Measurements from ENCODE around the gene KCNH3.

DNA sequence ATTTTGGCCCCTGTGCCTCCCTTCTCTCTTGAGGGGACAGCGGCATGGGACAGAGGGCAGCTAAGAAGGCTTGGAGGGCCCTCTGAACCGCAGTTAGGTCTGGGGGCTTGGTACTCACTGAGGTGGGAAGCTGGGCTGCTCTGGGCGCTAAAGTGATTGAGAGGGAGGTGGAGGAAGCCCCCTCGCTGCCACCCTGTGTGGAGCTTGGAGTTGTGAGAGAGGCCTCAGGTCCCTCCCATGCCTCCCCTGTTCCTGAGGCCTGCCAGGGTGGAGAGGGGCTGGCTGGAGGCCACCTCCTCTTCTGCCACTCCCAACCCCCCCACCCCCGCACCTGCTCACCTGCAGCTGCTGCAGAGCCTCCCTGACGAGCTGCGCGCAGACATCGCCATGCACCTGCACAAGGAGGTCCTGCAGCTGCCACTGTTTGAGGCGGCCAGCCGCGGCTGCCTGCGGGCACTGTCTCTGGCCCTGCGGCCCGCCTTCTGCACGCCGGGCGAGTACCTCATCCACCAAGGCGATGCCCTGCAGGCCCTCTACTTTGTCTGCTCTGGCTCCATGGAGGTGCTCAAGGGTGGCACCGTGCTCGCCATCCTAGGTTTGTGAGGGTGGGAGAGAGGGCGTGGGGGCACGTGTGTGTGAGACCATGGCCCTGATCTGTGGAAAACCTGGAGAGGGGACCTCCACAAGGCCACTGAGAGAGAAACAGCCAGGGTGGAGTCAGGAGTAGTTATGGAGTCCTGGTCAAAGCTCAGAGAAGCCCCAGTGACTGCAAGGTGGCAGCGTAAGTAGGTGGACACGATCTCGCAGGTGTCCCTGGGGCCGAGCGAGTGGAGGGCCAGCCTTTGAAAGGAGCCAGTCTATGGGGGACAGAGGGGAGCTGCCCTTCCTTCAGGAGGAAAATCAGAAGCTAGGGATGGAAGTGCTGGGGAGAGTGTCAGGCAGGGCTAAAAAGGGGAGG, 11.2 kb downstream of the KCNH3 start:
- TF ChIP-seq, protein P1, sequence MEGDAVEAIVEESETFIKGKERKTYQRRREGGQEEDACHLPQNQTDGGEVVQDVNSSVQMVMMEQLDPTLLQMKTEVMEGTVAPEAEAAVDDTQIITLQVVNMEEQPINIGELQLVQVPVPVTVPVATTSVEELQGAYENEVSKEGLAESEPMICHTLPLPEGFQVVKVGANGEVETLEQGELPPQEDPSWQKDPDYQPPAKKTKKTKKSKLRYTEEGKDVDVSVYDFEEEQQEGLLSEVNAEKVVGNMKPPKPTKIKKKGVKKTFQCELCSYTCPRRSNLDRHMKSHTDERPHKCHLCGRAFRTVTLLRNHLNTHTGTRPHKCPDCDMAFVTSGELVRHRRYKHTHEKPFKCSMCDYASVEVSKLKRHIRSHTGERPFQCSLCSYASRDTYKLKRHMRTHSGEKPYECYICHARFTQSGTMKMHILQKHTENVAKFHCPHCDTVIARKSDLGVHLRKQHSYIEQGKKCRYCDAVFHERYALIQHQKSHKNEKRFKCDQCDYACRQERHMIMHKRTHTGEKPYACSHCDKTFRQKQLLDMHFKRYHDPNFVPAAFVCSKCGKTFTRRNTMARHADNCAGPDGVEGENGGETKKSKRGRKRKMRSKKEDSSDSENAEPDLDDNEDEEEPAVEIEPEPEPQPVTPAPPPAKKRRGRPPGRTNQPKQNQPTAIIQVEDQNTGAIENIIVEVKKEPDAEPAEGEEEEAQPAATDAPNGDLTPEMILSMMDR (IDR thresholded peaks at IDR 0.05) = no peak
- no peak for TF ChIP-seq POLR2A (IDR thresholded peaks at IDR 0.05)

Data from right lobe of liver (tissue), 4 donors.